Keratinocyte (primary cell): ENCODE measurements around the gene PRR36. TPM values are rescaled to one million over a fixed set of nuclear protein-coding genes. Genes with fewer than 3 reads are reported as not detected.

Experiments
- DNase-seq: peaks from one replicate; pipeline ENCODE4 v3.0.0-alpha.2; 2011; ENCODE audit warnings: low read depth, missing footprints, low spot score
- FAIRE-seq: peaks from 2 replicates; lab custom pipeline; 2011; peaks lifted over from hg19 to GRCh38; lab: Jason Lieb, UNC
- H2AFZ ChIP-seq: 2 replicates; pipeline ENCODE4 v1.6.0; 2012; ENCODE audit warnings: low read length, control low read depth, inconsistent platforms; ENCODE audit not compliant: control insufficient read depth
- H3K27ac ChIP-seq: 2 replicates; pipeline ENCODE4 v1.5.1; 2011; ENCODE audit warnings: low read length; ENCODE audit not compliant: control insufficient read depth, insufficient read depth
- H3K27me3 ChIP-seq: 3 replicates; pipeline ENCODE4 v1.6.0; 2011; ENCODE audit warnings: low read length; ENCODE audit not compliant: control insufficient read depth, insufficient read depth; ENCODE audit errors: extremely low read depth
- H3K36me3 ChIP-seq, 2 experiments: 2 replicates in 1 of 2; 3 replicates in 1 of 2; pipeline ENCODE4 v1.5.1; 2011; ENCODE audit warnings: low read length in 2 of 2, mild to moderate bottlenecking in 1 of 2; ENCODE audit not compliant: control insufficient read depth in 2 of 2, insufficient read depth in 2 of 2; ENCODE audit errors: extremely low read depth in 1 of 2
- H3K4me1 ChIP-seq: 3 replicates; pipeline ENCODE4 v1.5.1; 2011; ENCODE audit warnings: low read length; ENCODE audit not compliant: control insufficient read depth, insufficient read depth; ENCODE audit errors: extremely low read depth
- H3K4me2 ChIP-seq: 3 replicates; pipeline ENCODE4 v1.6.0; 2011; ENCODE audit warnings: low read depth, low read length; ENCODE audit not compliant: control insufficient read depth, insufficient read depth; ENCODE audit errors: extremely low read depth
- H3K4me3 ChIP-seq, 3 experiments: fragments of 200-600 bp in 1 of 3; sonication (generic) in 1 of 3; 2 replicates in 2 of 3; 3 replicates in 1 of 3; pipeline ENCODE4 v1.5.1; 2011 to 2016; ENCODE audit warnings: low read length in 3 of 3, mild to moderate bottlenecking in 3 of 3, control low read depth in 2 of 3, inconsistent platforms in 1 of 3, low read depth in 1 of 3, mixed read lengths in 1 of 3, mixed run types in 1 of 3, moderate library complexity in 1 of 3; ENCODE audit not compliant: control insufficient read depth in 2 of 3, insufficient read depth in 2 of 3; ENCODE audit errors: extremely low read depth in 1 of 3
- H3K79me2 ChIP-seq: 2 replicates; pipeline ENCODE4 v1.6.0; 2012; ENCODE audit warnings: low read length; ENCODE audit not compliant: control insufficient read depth, insufficient read depth
- H3K9ac ChIP-seq: 3 replicates; pipeline ENCODE4 v1.6.0; 2011; ENCODE audit warnings: low read length; ENCODE audit not compliant: control insufficient read depth, insufficient read depth; ENCODE audit errors: extremely low read depth
- H3K9me1 ChIP-seq: 3 replicates; pipeline ENCODE4 v1.6.0; 2011; ENCODE audit warnings: low read length; ENCODE audit not compliant: control insufficient read depth, insufficient read depth; ENCODE audit errors: extremely low read depth
- H3K9me3 ChIP-seq: 2 replicates; pipeline ENCODE4 v1.5.1; 2012; ENCODE audit warnings: low read depth, low read length; ENCODE audit not compliant: control insufficient read depth
- H4K20me1 ChIP-seq: 3 replicates; pipeline ENCODE4 v1.6.0; 2011; ENCODE audit warnings: low read length; ENCODE audit not compliant: control insufficient read depth, insufficient read depth; ENCODE audit errors: extremely low read depth
- CTCF ChIP-seq, 3 experiments: IDR thresholded peaks in 1 of 3; conservative IDR thresholded peaks in 1 of 3; optimal IDR thresholded peaks in 1 of 3; 2 replicates in 2 of 3; 3 replicates in 1 of 3; pipeline versions ENCODE3 to v1.5.1; 2011; ENCODE audit warnings: low read length in 3 of 3, mild to moderate bottlenecking in 3 of 3, moderate library complexity in 2 of 3, control low read depth in 1 of 3, inconsistent platforms in 1 of 3; ENCODE audit not compliant: insufficient read depth in 2 of 3; ENCODE audit errors: extremely low read depth in 1 of 3
- EZH2 ChIP-seq: IDR thresholded peaks from one replicate; pipeline ENCODE4 v1.6.1; 2012; ENCODE audit warnings: inconsistent platforms, mild to moderate bottlenecking, low read length, moderate library complexity
- dilution Hi-C: fragments of 300-500 bp; cut with MboI; formaldehyde crosslinking; loops from one replicate; pipeline ENCODE4 v1.7.0; 2020; ENCODE audit warnings: low sequenced_read_pairs; ENCODE audit not compliant: extremely low pct_ligation_motif_present
- polyA plus RNA-seq, 5 experiments: library from polyadenylated mRNA; depleted of rRNA in 3 of 5; stranded (reverse) in 3 of 5; stranded (forward) in 1 of 5; unstranded in 1 of 5; fragments of >200 nt; gene quantifications; 1 replicate in 1 of 5; 2 replicates in 3 of 5; 3 replicates in 1 of 5; pipeline versions ENCODE4 v1.2.1 to v1.2.3, GENCODE V29; 2011 to 2012; ENCODE audit warnings: missing spikeins in 2 of 5, low read depth in 1 of 5, low replicate concordance in 1 of 5

PRR36 gene
- polyA plus RNA-seq, 1 donor (not counting 4 experiments of a cell fraction or from before 2014, with no cell fraction given), result not detected

DNA sequence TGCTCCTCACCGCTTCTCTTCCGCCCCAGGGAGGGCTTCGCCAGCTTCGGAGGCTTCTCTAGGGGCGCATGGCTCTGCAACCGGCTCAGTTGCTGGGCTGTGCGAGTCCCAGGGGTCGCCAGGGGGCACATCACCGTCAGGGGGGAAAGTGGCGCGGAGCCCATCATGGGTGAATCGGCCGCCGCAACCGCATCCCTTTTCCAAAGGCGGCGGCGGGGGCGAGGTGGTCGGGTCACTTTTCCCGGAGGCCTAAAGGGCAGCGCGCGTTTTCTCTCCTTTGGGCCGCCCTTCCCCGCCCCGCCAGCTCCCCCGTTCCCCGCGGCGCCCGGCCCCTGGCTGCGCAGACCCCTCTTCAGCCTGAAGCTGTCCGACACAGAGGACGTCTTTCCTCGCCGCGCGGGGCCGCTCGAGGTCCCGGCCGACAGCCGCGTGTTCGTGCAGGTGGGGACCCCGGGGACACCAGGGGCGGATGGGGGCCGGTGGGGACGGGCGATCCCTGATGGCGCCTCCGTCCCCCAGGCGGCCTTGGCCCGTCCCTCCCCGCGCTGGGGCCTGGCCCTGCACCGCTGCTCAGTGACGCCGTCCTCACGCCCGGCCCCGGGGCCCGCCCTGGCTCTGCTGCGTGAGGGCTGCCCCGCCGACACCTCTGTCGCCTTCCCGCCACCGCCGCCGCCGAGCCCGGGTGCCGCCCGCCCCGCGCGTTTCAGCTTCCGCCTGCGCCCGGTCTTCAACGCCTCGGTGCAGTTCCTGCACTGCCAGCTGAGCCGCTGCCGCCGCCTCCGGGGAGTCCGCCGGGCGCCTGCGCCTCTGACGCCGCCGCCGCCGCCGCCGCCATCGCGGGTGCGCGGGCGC, 42.1 kb upstream of the PRR36 start:
- Histone ChIP-seq H3K4me1 (peaks cover 17% of the 10 kb centered on the region), H3K9me3 (no peaks in the 10 kb centered on the region), H3K9me1 (no peaks in the 10 kb centered on the region), H4K20me1 (no peaks in the 10 kb centered on the region), H3K27me3 (peaks cover 24% of the 10 kb centered on the region), H3K4me2 (peak overlapping the region; percentile 81), H3K9ac (peak overlapping the region; percentile 40), H3K27ac (no peak overlapping the region), H3K79me2 (no peaks in the 10 kb centered on the region), H3K4me3 (peak overlapping the region; percentile 13 to 59 (median 37)), H3K36me3 (peaks cover 3 to 5% of the 10 kb centered on the region in 2 experiments), H2AFZ (no peak overlapping the region)
- TF ChIP-seq EZH2 (peak; percentile 25), CTCF (optimal IDR thresholded peaks at IDR 0.05 in 1 of 3, IDR thresholded peaks at IDR 0.05 in 1 of 3, conservative IDR thresholded peaks at IDR 0.05 in 1 of 3; ENCODE audit: extremely low read depth in 1 of 3, insufficient read depth in 2 of 3, low read length in 3 of 3) (no peak)
- dilution Hi-C loops, result no loop called here
- FAIRE-seq (no peak), DNase-seq (no peak)

- peaks cover 3 to 5% of the 10 kb centered on the region in 2 experiments for H3K36me3 ChIP-seq
- H3K79me2 ChIP-seq, result no peaks in the 10 kb centered on the region
- H3K4me3 ChIP-seq, result peak overlapping the region in 1 of 3 experiments; percentile 59
- no peak overlapping the region for H2AFZ ChIP-seq
- peaks cover 15% of the 10 kb centered on the region for H3K4me1 ChIP-seq
- H3K9me3 ChIP-seq, result no peaks in the 10 kb centered on the region
- H4K20me1 ChIP-seq, result no peaks in the 10 kb centered on the region
- H3K9me1 ChIP-seq, result no peaks in the 10 kb centered on the region
- dilution Hi-C loops, result no loop called here
- TF ChIP-seq EZH2 (peak; percentile 65), CTCF (optimal IDR thresholded peaks at IDR 0.05 in 1 of 3, IDR thresholded peaks at IDR 0.05 in 1 of 3, conservative IDR thresholded peaks at IDR 0.05 in 1 of 3; ENCODE audit: extremely low read depth in 1 of 3, insufficient read depth in 2 of 3, low read length in 3 of 3) (no peak)
- peaks cover 24% of the 10 kb centered on the region for H3K27me3 ChIP-seq
- no peak overlapping the region for H3K27ac ChIP-seq
- DNase-seq (no peak), FAIRE-seq (no peak)
- peak overlapping the region; percentile 40 for H3K9ac ChIP-seq
- H3K4me2 ChIP-seq, result peak overlapping the region; percentile 81
Measured at GRCh38 chr19:7915250-7916102, 41.3 kb upstream of the PRR36 start.
